ENCODE measurements around the gene RHBDF2. TPM values are rescaled to one million over a fixed set of nuclear protein-coding genes. Genes with fewer than 3 reads are reported as not detected.

Gene RHBDF2
- total RNA-seq, 3 donors from 2014 or later (not counting 1 experiment from before 2014, with no cell fraction given): 194 to 233 (median 202) TPM

DNA sequence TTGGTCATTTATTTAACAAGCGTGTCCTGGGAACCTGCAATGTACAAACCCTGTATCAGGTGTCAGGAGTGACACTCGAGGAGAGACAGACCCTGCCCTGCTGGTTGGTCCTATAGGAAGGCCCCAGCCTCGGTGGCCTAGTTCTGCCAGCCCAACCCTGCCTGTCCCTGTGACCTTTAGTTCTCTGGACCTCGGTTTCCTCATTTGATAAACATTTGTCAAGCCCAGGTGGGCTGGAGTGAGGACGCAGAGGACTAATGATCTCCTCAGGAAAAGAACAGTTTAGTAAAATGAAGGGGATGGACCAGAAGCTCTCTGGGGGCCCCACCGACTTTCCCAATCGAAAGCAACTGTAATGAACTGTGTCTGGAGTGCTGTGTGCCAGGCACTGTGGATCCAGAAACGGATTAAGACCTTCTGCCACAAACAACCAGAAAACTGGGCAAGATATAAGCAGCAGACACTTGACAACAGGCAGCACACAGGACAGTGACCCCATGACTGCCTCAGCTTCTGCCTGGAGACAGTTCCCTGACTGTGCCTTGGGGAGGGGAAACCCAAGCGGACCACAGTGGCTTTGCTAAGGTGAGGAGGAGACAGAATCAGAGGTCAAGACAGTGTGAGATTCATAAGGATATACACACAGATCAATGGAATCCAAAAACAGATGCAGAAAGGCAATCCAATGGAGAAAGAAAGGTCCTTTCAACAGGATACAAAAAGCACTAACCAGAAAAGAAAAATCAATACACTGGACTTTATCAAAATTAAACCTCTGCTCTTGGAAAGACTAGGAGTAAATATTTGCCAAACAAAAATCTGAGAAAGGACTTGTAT lies 47.4 kb upstream of the RHBDF2 start:
- DNase-seq (no peak), ATAC-seq (no peak)
- H3K36me3 ChIP-seq (ENCODE audit: control insufficient read depth, insufficient read depth, low read length): no peaks in the 10 kb centered on the region
- TF ChIP-seq, protein P1, sequence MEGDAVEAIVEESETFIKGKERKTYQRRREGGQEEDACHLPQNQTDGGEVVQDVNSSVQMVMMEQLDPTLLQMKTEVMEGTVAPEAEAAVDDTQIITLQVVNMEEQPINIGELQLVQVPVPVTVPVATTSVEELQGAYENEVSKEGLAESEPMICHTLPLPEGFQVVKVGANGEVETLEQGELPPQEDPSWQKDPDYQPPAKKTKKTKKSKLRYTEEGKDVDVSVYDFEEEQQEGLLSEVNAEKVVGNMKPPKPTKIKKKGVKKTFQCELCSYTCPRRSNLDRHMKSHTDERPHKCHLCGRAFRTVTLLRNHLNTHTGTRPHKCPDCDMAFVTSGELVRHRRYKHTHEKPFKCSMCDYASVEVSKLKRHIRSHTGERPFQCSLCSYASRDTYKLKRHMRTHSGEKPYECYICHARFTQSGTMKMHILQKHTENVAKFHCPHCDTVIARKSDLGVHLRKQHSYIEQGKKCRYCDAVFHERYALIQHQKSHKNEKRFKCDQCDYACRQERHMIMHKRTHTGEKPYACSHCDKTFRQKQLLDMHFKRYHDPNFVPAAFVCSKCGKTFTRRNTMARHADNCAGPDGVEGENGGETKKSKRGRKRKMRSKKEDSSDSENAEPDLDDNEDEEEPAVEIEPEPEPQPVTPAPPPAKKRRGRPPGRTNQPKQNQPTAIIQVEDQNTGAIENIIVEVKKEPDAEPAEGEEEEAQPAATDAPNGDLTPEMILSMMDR (IDR thresholded peaks at IDR 0.05): no peak
- Mint-ChIP-seq H3K27ac (no peak overlapping the region), H3K27me3 (ENCODE audit: low read depth in 2 of 2) (peaks cover 0 to 3% of the 10 kb centered on the region in 2 donors), H3K4me3 (no peak overlapping the region), H3K4me1 (peaks cover 0 to 13% of the 10 kb centered on the region in 2 donors), H3K36me3 (no peaks in the 10 kb centered on the region), H3K9me3 (no peaks in the 10 kb centered on the region)
- H3K4me3 ChIP-seq (ENCODE audit: low read length): no peak overlapping the region
- H3K27me3 ChIP-seq (ENCODE audit: control insufficient read depth, insufficient read depth, low read length): no peaks in the 10 kb centered on the region
- peaks cover 33% of the 10 kb centered on the region for H3K4me1 ChIP-seq (ENCODE audit: control insufficient read depth, insufficient read depth, low read length)
- no peak overlapping the region for H3K27ac ChIP-seq (ENCODE audit: low read length)
- 70% methylated on average over 9 of the region's 9 CpGs for WGBS (ENCODE audit: insufficient coverage)
- no peaks in the 10 kb centered on the region for H3K9me3 ChIP-seq (ENCODE audit: control insufficient read depth, insufficient read depth, low read length)
- intact Hi-C loops (cut with micrococcal nuclease): loop anchor here (5.0 kb wide), 1 partner anchor 81 kb away; the partner anchor contains the start of gene AANAT

DNA sequence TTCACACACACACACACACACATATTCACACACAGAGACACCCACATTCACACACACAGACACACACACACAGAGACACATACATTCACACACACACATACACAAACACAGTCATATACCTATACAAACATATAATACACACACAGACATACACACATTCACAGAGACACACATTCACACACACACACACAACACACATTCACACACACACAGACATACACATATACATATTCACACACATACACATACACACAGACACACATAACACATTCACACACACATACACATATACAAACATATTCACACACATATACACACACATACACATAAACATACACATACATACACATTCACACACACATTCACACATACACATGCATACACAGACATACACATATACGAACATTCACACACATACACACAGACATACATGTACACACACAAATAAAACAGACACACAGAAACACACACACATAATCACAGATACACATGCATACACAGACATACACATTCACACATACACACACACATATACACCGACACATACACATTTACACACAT lies 46.5 kb upstream of the RHBDF2 start:
- Mint-ChIP-seq H3K4me3 (no peak overlapping the region), H3K4me1 (peaks cover 0 to 18% of the 10 kb centered on the region in 2 donors), H3K36me3 (no peaks in the 10 kb centered on the region), H3K9me3 (no peaks in the 10 kb centered on the region), H3K27ac (no peak overlapping the region), H3K27me3 (ENCODE audit: low read depth in 2 of 2) (peaks cover 0 to 3% of the 10 kb centered on the region in 2 donors)
- Histone ChIP-seq H3K27ac (ENCODE audit: low read length) (no peak overlapping the region), H3K9me3 (ENCODE audit: control insufficient read depth, insufficient read depth, low read length) (no peaks in the 10 kb centered on the region), H3K27me3 (ENCODE audit: control insufficient read depth, insufficient read depth, low read length) (no peaks in the 10 kb centered on the region), H3K36me3 (ENCODE audit: control insufficient read depth, insufficient read depth, low read length) (no peaks in the 10 kb centered on the region), H3K4me3 (ENCODE audit: low read length) (no peak overlapping the region), H3K4me1 (ENCODE audit: control insufficient read depth, insufficient read depth, low read length) (peaks cover 41% of the 10 kb centered on the region)
- no peak for DNase-seq
- intact Hi-C loops (cut with micrococcal nuclease): loop anchor here (1.0 to 5.0 kb wide), 2 partner anchors 24 to 80 kb away; partner anchors contain the start of gene AANAT
- 85% methylated on average over 2 of the region's 2 CpGs for WGBS (ENCODE audit: insufficient coverage)
- peak in 1 of 3 donors; percentile 12 for ATAC-seq
- TF ChIP-seq, protein P1 (IDR thresholded peaks at IDR 0.05): no peak

DNA sequence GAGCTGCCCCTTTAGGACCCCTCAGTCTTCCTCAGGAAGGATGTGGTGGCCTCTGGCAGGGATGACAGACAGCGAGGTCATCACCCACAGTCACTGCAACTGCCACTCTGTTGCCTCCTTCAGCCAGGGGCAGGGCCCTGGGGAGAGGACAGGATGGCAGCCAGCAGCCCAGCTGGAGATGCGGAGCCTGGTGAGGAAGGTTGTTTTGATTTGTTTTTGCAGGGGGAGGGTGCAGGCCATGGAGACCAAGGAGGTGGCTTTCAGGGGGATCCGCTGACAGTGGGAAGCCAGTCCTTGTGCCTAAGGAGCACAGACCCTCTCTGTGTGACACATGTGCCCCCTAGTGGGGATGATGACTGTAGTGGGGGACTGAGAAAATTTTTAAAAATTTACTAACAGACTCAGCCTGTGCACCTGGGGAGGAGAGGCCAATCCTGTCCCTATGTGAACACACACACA lies 46.0 kb upstream of the RHBDF2 start:
- Mint-ChIP-seq H3K9me3 (no peaks in the 10 kb centered on the region), H3K4me1 (peaks cover 0 to 21% of the 10 kb centered on the region in 2 donors), H3K27ac (no peak overlapping the region), H3K27me3 (ENCODE audit: low read depth in 2 of 2) (peaks cover 0 to 3% of the 10 kb centered on the region in 2 donors), H3K36me3 (no peaks in the 10 kb centered on the region), H3K4me3 (no peak overlapping the region)
- DNase-seq: peak; percentile 36 to 82
- Histone ChIP-seq H3K27ac (ENCODE audit: low read length) (no peak overlapping the region), H3K36me3 (ENCODE audit: control insufficient read depth, insufficient read depth, low read length) (no peaks in the 10 kb centered on the region), H3K4me3 (ENCODE audit: low read length) (no peak overlapping the region), H3K4me1 (ENCODE audit: control insufficient read depth, insufficient read depth, low read length) (peaks cover 43% of the 10 kb centered on the region), H3K27me3 (ENCODE audit: control insufficient read depth, insufficient read depth, low read length) (no peaks in the 10 kb centered on the region), H3K9me3 (ENCODE audit: control insufficient read depth, insufficient read depth, low read length) (no peaks in the 10 kb centered on the region)
- TF ChIP-seq, protein P1 (IDR thresholded peaks at IDR 0.05): peak; percentile 60
- 13% methylated on average over 3 of the region's 3 CpGs for WGBS (ENCODE audit: insufficient coverage)
- peak; percentile 66 to 92 (median 81) for ATAC-seq
- intact Hi-C loops (cut with micrococcal nuclease): loop anchor here (1.0 to 5.0 kb wide), 2 partner anchors 24 to 80 kb away; partner anchors contain the start of gene AANAT
